Vagina (tissue), 2 donors: ENCODE measurements around the gene GUCY1A1.

ENCODE experiments used
- POLR2A ChIP-seq, 2 donors: fragments of 450-650 bp; IDR thresholded peaks; one replicate each; pipeline ENCODE4 v1.6.1; 2017; ENCODE audit warnings: antibody characterized with exemption in 2 of 2, mild to moderate bottlenecking in 2 of 2, moderate library complexity in 2 of 2
- TF ChIP-seq, protein P1 (sequence below), 3 experiments: fragments of 450-650 bp in 2 of 3; fragments of 200-600 bp in 1 of 3; sonication (generic) in 1 of 3; IDR thresholded peaks; one replicate each; pipeline ENCODE4 v1.5.1; 2017 to 2019; ENCODE audit warnings: antibody characterized with exemption in 3 of 3, mild to moderate bottlenecking in 2 of 3, moderate library complexity in 2 of 3

- TF ChIP-seq, protein P1, sequence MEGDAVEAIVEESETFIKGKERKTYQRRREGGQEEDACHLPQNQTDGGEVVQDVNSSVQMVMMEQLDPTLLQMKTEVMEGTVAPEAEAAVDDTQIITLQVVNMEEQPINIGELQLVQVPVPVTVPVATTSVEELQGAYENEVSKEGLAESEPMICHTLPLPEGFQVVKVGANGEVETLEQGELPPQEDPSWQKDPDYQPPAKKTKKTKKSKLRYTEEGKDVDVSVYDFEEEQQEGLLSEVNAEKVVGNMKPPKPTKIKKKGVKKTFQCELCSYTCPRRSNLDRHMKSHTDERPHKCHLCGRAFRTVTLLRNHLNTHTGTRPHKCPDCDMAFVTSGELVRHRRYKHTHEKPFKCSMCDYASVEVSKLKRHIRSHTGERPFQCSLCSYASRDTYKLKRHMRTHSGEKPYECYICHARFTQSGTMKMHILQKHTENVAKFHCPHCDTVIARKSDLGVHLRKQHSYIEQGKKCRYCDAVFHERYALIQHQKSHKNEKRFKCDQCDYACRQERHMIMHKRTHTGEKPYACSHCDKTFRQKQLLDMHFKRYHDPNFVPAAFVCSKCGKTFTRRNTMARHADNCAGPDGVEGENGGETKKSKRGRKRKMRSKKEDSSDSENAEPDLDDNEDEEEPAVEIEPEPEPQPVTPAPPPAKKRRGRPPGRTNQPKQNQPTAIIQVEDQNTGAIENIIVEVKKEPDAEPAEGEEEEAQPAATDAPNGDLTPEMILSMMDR (IDR thresholded peaks at IDR 0.05): no peak
- no peak for TF ChIP-seq POLR2A (IDR thresholded peaks at IDR 0.05)
Measured at GRCh38 chr4:155706147-155706546, 39.5 kb downstream of the GUCY1A1 start.
